SK-MEL-5 (cell line): ENCODE results near the gene PHF12. TPM values are rescaled to one million over a fixed set of nuclear protein-coding genes. Genes with fewer than 3 reads are reported as not detected.
A peak's percentile ranks its signal among the peaks of the same experiment; 100 is the strongest.

Experiments used
- DNase-seq: peaks from one replicate; pipeline ENCODE4 v3.0.0-alpha.2; 2016; ENCODE audit warnings: low read depth, low spot score
- in situ Hi-C: cut with HindIII; loops from 2 replicates; pipeline ENCODE4 v1.10.0; 2016; ENCODE audit warnings: low sequenced_read_pairs, high pct_unique_total_duplicates, low pct_unique_long_range_greater_than_20kb
- polyA plus RNA-seq, 2 experiments: library from polyadenylated mRNA; depleted of rRNA; stranded (reverse); fragments of >200 nt; gene quantifications; 2 replicates each; pipeline ENCODE4 v1.2.3, GENCODE V29; 2015
- total RNA-seq: library from RNA; depleted of rRNA; stranded (reverse); fragments of >200 nt; shearing (Covaris generic); gene quantifications from 2 replicates; pipeline ENCODE4 v1.2.3, GENCODE V29; 2014; rRNA removed

Gene PHF12
- total RNA-seq: 9.5 and 12.7 TPM in 2 replicates
- polyA plus RNA-seq (2015; cell fraction: cytosol; rRNA removed): 23.6 and 53.1 TPM in 2 replicates
- polyA plus RNA-seq (2015; cell fraction: nucleus; rRNA removed): 82.7 and 83.3 TPM in 2 replicates

- in situ Hi-C loops: no loop called here
- DNase-seq: peak; percentile 100
Observed at GRCh38 chr17:28951428-28951990, at the start of gene PHF12. TSS of gene PHF12 (minus strand) at chr17:28951518. CDS start at chr17:28950960, 558 bp downstream.

- in situ Hi-C loops: no loop called here
Observed at GRCh38 chr17:29000973-29001372, 49.7 kb upstream of the PHF12 start.

DNA sequence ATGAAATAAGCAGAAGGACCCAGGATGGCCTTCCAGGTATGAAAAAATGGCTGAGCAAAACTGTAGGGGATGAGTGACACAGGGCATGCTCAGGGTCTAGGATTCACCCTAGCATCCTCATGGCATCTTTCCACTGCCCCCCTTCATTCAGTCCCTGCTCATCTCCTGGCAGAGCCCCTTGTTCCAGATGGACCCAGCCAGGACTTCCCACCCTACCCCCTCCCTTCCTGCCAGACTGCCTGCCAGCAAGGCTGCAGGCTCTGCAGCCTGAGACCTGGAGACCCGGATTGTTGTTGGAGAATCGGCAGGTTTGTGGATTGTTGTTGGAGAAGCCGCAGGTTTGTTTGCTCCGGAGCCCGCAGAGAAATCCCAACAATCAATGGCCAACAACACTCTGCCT, 47.9 kb upstream of the PHF12 start:
- in situ Hi-C loops: no loop called here
- DNase-seq: no peak

More at GRCh38 chr17:29000973-29001372, 49.7 kb upstream of the PHF12 start:
- no peak for DNase-seq

- no peak for DNase-seq
- in situ Hi-C loops: no loop called here
Observed at GRCh38 chr17:28997806-28998205, 46.5 kb upstream of the PHF12 start.

DNA sequence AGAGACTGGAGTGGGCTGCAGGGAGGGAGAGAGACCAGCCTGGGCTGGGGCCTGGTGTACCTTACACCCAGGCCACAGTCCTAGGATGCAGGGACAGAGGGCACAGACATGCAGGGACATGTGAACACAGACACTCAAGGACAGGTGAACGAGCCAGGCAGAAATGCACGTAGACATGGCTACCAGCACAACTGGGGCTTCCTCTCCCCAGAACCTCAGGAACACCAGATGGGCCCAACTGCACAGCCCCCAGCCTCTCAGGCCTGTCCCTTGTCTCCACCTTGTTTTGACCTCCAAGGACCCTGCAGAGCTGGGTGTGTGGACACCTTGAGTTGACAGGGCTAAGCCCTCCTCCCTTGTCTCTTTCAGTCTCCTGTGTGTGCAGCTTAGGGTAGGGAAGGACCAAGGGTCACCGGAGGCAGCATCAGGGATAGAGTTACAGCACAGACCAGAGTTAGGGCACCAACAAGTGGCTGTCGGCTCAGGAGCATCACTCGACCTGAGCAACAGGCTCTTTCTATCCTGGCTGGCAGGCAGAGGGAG, 45.3 kb upstream of the PHF12 start:
- no peak for DNase-seq

DNA sequence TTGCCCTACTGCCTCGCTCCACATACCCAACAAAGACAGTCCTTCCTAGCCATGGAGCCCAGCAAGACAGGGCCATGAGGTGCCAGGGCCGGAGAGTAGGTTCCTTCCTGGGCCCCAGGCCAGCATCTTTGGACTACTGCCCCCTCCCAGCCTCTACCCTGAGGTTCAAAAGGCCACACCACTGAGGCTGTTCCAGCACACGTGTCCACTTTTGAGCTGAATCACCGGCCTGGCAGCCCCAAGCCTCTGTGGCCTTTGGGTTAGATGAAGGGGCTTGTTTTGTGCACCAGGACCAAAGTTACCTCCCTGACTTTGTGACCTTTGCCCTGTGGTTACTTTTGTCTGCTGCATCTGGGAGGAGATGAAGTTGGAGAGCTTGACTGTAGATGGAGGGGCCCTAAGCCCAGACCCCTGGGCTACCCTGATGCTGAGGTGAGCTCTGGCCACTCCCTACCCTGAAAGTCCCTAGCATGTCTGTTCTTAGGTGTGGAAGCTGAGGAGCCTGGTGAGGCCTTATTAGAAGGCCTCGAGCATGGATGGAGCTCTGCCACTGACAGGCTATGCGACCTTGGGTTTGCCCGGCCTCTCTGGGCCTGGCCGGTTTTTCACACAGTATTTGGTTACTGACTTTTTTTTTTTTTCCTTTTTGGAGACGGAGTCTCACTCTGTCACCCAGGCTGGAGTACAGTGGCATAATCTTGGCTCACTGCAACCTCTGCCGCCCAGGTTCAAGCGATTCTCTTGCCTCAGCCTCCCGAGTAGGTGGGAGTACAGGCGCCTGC, 42.5 kb upstream of the PHF12 start:
- DNase-seq: no peak
- in situ Hi-C loops: no loop called here

More for the DNA sequence above, 45.3 kb upstream of the PHF12 start:
- in situ Hi-C loops: no loop called here

DNA sequence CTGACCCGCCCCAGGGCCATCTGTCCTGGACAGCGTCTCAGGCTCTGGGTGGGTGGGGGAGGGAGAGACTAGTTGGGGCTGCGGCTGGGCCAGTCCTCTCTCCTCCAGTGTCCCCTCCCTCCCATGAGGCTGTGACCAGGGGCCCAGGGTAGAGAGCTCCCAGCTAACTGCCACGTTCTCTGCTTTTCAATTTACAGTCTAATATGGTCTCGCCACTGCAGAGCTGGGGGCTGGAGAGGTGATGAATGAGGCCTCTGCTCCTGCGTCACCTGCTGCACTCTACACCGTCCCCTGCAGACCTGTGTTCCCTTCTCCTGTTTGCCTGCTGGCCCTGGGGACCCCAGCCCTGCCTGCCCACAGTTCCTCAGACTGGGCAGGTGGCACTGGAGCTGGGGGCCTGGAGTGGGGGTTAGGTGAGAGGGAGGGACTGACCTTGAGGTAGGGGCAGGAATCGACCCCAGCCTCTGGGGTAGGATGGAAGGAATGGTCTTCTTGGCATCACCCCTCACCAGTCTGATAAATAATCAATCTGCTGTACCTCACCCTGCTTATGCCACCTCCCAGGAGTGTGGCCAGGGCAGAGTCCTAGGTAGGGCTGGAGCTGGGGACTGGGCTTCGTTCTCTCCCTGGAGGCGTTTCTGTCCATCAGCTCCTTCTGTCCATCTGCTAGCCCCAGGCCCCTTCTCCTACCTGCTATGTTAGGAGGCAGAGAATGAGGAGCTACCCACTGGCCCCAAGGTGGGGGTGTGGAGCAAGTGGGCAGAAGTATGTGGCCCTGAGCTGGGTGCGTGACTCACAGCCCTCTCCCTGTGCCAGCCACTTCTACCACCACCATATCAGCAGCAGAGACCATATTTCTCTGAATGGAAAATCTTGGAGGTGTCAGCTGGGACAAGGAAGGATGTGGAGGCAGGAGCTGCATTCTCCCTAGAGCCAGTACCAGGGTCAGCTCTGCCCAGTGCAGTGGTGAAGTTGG, 41.6 kb upstream of the PHF12 start:
- in situ Hi-C loops: no loop called here
- no peak for DNase-seq

GRCh38 chr17:28992185-28992584, 40.9 kb upstream of the PHF12 start:
- in situ Hi-C loops: no loop called here
- DNase-seq: no peak

- in situ Hi-C loops: no loop called here
- DNase-seq: no peak
Observed at GRCh38 chr17:28991779-28992178, 40.5 kb upstream of the PHF12 start.

- DNase-seq: no peak
- in situ Hi-C loops: no loop called here
Observed at GRCh38 chr17:28989028-28989427, 37.7 kb upstream of the PHF12 start.

GRCh38 chr17:28988475-28988874, 37.2 kb upstream of the PHF12 start:
- in situ Hi-C loops: no loop called here
- no peak for DNase-seq

DNA sequence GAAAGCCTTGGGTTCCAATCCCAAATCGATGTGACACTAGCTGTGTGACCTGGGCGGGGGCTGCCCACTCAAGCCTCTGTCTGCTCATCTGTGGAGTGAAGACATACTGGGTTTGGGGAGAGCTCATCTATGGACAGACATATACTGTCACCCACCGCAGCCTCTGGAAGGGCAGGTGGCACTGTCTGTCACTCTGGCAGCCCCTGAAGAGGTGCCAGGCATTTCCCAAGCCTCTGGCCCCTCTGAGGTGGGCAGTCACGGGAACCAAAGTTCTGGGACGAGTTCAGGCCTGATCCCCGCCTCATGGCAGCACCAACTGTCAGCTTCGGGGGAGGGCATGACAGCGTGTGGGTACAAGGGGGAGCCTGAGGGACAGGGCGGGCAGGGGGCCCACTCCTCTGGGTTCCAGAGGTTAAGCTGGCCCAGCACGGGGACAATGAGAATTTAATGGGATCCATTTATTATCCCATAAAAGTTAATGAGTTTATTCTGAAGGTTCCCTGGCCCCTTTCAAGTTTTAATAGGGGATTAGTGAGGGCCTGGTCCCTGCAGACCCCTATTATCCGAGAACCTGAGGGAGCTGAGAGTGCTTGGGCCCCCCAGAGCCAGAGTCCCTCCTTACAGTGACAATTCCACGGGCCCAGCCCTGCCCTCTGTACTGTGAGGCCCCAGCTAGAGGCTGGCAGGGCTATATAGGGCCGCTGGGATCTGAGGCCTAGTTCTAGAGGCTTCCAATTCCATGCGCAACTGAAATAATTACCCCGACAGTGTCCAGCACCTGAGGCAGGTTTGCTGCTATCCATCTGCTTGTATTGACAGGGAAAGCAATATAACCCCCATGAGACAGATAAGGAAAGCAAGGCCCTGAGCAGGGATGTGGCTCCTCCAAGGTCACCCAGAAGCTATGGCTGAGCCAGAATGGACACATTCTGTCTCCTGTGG, 35.7 kb upstream of the PHF12 start:
- in situ Hi-C loops: no loop called here
- no peak for DNase-seq

GRCh38 chr17:28985950-28986713, 34.8 kb upstream of the PHF12 start:
- DNase-seq: no peak
- in situ Hi-C loops: no loop called here

DNA sequence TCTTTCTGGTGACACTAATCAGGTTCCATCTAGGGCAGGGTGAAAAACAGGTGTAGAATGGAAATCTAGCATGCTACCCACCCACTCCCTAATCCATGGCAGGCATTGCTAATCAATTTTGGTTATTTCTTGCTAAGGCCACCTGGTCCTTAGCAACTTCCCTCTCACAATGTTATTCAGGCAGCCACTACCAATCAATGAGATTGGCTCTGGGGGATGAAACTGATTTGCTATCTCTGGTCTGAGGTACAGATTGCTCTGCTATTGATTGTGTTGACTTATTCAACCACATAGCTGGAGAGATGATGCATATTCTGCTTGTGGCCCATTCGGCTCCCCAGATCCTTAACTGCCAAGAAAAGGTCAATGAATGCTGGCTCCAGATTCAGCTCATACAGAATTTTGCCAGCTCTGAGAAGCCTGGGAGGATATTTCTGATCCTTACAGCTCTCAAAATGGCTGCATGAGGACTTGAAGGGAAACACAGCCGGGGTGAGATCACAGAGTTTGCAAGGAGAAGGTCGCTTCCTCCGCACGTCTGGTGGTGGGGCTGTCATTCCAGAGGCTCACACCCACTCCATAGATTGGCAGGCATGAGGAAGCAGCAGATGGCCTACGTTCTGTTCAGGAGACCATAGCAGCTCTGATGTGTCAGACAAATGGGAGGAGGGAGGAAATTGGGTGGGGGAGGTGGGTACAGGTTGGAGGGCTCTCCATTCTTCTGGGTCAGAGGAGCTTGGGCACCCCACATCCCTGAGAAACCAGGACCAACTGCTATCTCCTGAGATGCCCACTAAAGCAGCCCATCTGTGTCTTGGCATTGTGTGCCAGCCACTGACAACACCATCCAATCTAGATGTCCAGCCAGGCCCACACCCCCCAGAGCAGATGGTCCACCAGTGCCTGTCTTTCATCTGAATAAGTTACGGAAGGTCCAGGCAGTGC, 32.2 kb upstream of the PHF12 start:
- no peak for DNase-seq
- in situ Hi-C loops: no loop called here

GRCh38 chr17:28982131-28982793, 30.9 kb upstream of the PHF12 start:
- in situ Hi-C loops: no loop called here
- DNase-seq: peak; percentile 74
